Astrocyte (in vitro differentiated cells and primary cell): ENCODE data around the gene PEAK1. TPM values are rescaled to one million over a fixed set of nuclear protein-coding genes. Genes with fewer than 3 reads are reported as not detected.

Experiments
- DNase-seq: peaks from one replicate; pipeline ENCODE4 v3.0.0-alpha.2; 2010; ENCODE audit warnings: low read depth
- FAIRE-seq: peaks from 2 replicates; lab custom pipeline; 2011; peaks lifted over from hg19 to GRCh38; lab: Jason Lieb, UNC
- H2AFZ ChIP-seq: 2 replicates; pipeline ENCODE4 v1.6.0; 2012; ENCODE audit warnings: low read depth, low read length, inconsistent platforms
- H3K27ac ChIP-seq: 2 replicates; pipeline ENCODE4 v1.5.1; 2011; ENCODE audit warnings: low read depth, low read length, inconsistent platforms
- H3K27me3 ChIP-seq: 2 replicates; pipeline ENCODE4 v1.6.0; 2011; ENCODE audit warnings: low read length, inconsistent platforms; ENCODE audit not compliant: insufficient read depth
- H3K36me3 ChIP-seq: 2 replicates; pipeline ENCODE4 v1.5.1; 2011; ENCODE audit warnings: low read length, inconsistent platforms; ENCODE audit not compliant: insufficient read depth
- H3K4me1 ChIP-seq: 2 replicates; pipeline ENCODE4 v1.5.1; 2011; ENCODE audit warnings: low read length, inconsistent platforms; ENCODE audit not compliant: insufficient read depth
- H3K4me2 ChIP-seq: 2 replicates; pipeline ENCODE4 v1.6.0; 2012; ENCODE audit warnings: low read length, inconsistent platforms
- H3K4me3 ChIP-seq: 2 replicates; pipeline ENCODE4 v1.5.1; 2011; ENCODE audit warnings: low read depth, mild to moderate bottlenecking, low read length, inconsistent platforms; ENCODE audit not compliant: insufficient read depth
- H3K79me2 ChIP-seq: 2 replicates; pipeline ENCODE4 v1.6.0; 2012; ENCODE audit warnings: mild to moderate bottlenecking, low read length, inconsistent platforms; ENCODE audit not compliant: insufficient read depth
- H3K9ac ChIP-seq: 2 replicates; pipeline ENCODE4 v1.6.0; 2012; ENCODE audit warnings: mild to moderate bottlenecking, low read length, inconsistent platforms
- H3K9me3 ChIP-seq: 2 replicates; pipeline ENCODE4 v1.5.1; 2012; ENCODE audit warnings: low read depth, mild to moderate bottlenecking, low read length, inconsistent platforms; ENCODE audit not compliant: insufficient read depth
- H4K20me1 ChIP-seq: 2 replicates; pipeline ENCODE4 v1.6.0; 2012; ENCODE audit warnings: low read length, inconsistent platforms; ENCODE audit not compliant: insufficient read depth
- H3K27ac Mint-ChIP-seq: one replicate; pipeline ENCODE4 v1.8.0; 2021; ENCODE audit warnings: mild to moderate bottlenecking, mixed read lengths; ENCODE audit not compliant: unreplicated experiment
- H3K27me3 Mint-ChIP-seq: one replicate; pipeline ENCODE4 v1.8.0; 2021; ENCODE audit warnings: low read depth, mixed read lengths; ENCODE audit not compliant: unreplicated experiment
- H3K36me3 Mint-ChIP-seq: one replicate; pipeline ENCODE4 v1.8.0; 2021; ENCODE audit warnings: low read depth, mixed read lengths; ENCODE audit not compliant: unreplicated experiment
- H3K4me1 Mint-ChIP-seq: one replicate; pipeline ENCODE4 v1.8.0; 2021; ENCODE audit warnings: low read depth, mixed read lengths; ENCODE audit not compliant: unreplicated experiment
- H3K4me3 Mint-ChIP-seq: one replicate; pipeline ENCODE4 v1.8.0; 2021; ENCODE audit warnings: mild to moderate bottlenecking, moderate library complexity, mixed read lengths; ENCODE audit not compliant: unreplicated experiment
- H3K9me3 Mint-ChIP-seq: one replicate; pipeline ENCODE4 v1.8.0; 2021; ENCODE audit warnings: mild to moderate bottlenecking, mixed read lengths; ENCODE audit not compliant: unreplicated experiment
- CTCF ChIP-seq: IDR thresholded peaks from 2 replicates; pipeline ENCODE4 v1.5.1; 2011; ENCODE audit warnings: low read depth, mild to moderate bottlenecking, inconsistent platforms, low read length, moderate library complexity; ENCODE audit not compliant: insufficient read depth
- EZH2 ChIP-seq: IDR thresholded peaks from 2 replicates; pipeline ENCODE4 v1.6.1; 2012; ENCODE audit warnings: mild to moderate bottlenecking, low read length, inconsistent platforms; ENCODE audit not compliant: insufficient read depth
- total RNA-seq: library from RNA; stranded (reverse); gene quantifications from 2 replicates; pipeline ENCODE4 v1.2.1, GENCODE V29; 2021

The PEAK1 gene
- total RNA-seq, 1 donor from 2014 or later = 62.3 TPM

- Mint-ChIP-seq H3K4me1 (peaks cover 47% of the 10 kb centered on the region), H3K36me3 (peaks cover 22% of the 10 kb centered on the region), H3K27ac (peak overlapping the region; percentile 98), H3K4me3 (no peak overlapping the region), H3K9me3 (peaks cover 4% of the 10 kb centered on the region), H3K27me3 (no peaks in the 10 kb centered on the region)
- H3K27ac ChIP-seq = peak overlapping the region; percentile 97
- no peaks in the 10 kb centered on the region for H3K9me3 ChIP-seq
- no peak overlapping the region for H2AFZ ChIP-seq
- no peaks in the 10 kb centered on the region for H3K36me3 ChIP-seq
- peak overlapping the region; percentile 82 for H3K4me2 ChIP-seq
- H4K20me1 ChIP-seq = no peaks in the 10 kb centered on the region
- DNase-seq (peak; percentile 65), FAIRE-seq (peak; percentile 83)
- peaks cover 28% of the 10 kb centered on the region for H3K4me1 ChIP-seq
- peak overlapping the region; percentile 57 for H3K9ac ChIP-seq
- TF ChIP-seq EZH2 = no peak
- TF ChIP-seq CTCF = no peak
- H3K79me2 ChIP-seq = no peaks in the 10 kb centered on the region
- no peaks in the 10 kb centered on the region for H3K27me3 ChIP-seq
- H3K4me3 ChIP-seq = peak overlapping the region; percentile 35
Observed at GRCh38 chr15:77144026-77144425, 275.9 kb downstream of the PEAK1 start.

DNA sequence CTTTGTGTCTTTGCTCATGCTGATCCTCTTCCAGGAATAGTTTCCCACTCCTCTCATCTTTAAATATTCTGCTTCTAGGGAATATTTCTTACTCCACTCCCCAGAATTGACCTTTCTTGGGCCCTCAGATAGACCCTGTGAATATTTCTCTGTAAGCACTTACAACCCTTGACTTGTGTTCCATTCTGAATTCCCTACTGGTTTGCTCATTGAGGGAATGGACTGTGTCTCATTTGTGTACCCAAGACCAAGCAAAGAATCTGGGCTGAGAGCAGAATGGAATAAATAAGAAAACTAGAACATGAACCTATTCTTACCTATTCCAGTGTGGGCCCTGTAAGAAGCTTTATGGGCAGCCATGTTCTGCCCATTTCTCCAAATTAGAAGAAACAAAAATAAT lies 276.3 kb downstream of the PEAK1 start:
- Histone ChIP-seq H3K4me2 (peak overlapping the region; percentile 82), H2AFZ (no peak overlapping the region), H3K27me3 (no peaks in the 10 kb centered on the region), H3K79me2 (no peaks in the 10 kb centered on the region), H3K27ac (peak overlapping the region; percentile 97), H3K4me1 (peaks cover 28% of the 10 kb centered on the region), H3K4me3 (peak overlapping the region; percentile 35), H3K9ac (peak overlapping the region; percentile 57), H3K36me3 (no peaks in the 10 kb centered on the region), H4K20me1 (no peaks in the 10 kb centered on the region), H3K9me3 (no peaks in the 10 kb centered on the region)
- TF ChIP-seq CTCF (no peak), EZH2 (no peak)
- peak overlapping the region; percentile 98 for H3K27ac Mint-ChIP-seq
- no peak for FAIRE-seq
- no peak overlapping the region for H3K4me3 Mint-ChIP-seq
- DNase-seq = peak; percentile 33
- peaks cover 47% of the 10 kb centered on the region for H3K4me1 Mint-ChIP-seq
- no peaks in the 10 kb centered on the region for H3K27me3 Mint-ChIP-seq
- peaks cover 24% of the 10 kb centered on the region for H3K36me3 Mint-ChIP-seq
- H3K9me3 Mint-ChIP-seq = peaks cover 4% of the 10 kb centered on the region

DNA sequence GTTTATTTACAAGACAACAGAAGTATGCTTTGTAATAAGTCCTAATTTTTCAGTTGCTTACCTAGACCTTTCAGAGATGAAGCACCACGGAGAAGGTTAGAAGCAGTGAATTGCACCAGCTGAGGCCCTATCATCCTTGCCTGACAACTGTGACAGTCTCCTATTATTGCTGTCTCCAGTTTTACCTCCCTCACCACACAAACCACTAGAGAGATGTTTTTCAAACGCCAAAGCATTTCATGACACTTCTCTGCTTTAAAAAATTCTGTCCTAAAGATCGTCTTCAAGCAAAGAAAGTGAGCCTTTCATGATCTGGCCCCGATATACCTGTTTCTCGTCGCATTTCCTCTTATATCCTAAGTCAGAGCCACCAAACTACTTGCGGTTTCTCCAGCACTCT lies 276.7 kb downstream of the PEAK1 start:
- Histone ChIP-seq H3K36me3 (no peaks in the 10 kb centered on the region), H3K9me3 (no peaks in the 10 kb centered on the region), H3K4me3 (peak overlapping the region; percentile 35), H3K79me2 (no peaks in the 10 kb centered on the region), H4K20me1 (no peaks in the 10 kb centered on the region), H3K4me1 (peaks cover 28% of the 10 kb centered on the region), H3K9ac (peak overlapping the region; percentile 57), H2AFZ (no peak overlapping the region), H3K4me2 (peak overlapping the region; percentile 82), H3K27me3 (no peaks in the 10 kb centered on the region), H3K27ac (peak overlapping the region; percentile 97)
- peaks cover 24% of the 10 kb centered on the region for H3K36me3 Mint-ChIP-seq
- no peak for DNase-seq
- TF ChIP-seq EZH2 (no peak), CTCF (no peak)
- peak; percentile 41 for FAIRE-seq
- H3K9me3 Mint-ChIP-seq = peaks cover 4% of the 10 kb centered on the region
- H3K4me3 Mint-ChIP-seq = no peak overlapping the region
- H3K27me3 Mint-ChIP-seq = no peaks in the 10 kb centered on the region
- peaks cover 47% of the 10 kb centered on the region for H3K4me1 Mint-ChIP-seq
- H3K27ac Mint-ChIP-seq = peak overlapping the region; percentile 98
